ENCODE results near the gene COLEC11.

GRCh38 chr2:3610881-3611505 lies 16.1 kb downstream of the COLEC11 start:
- no peak for TF ChIP-seq NPAS2 (CRISPR knock-in tag; IDR thresholded peaks at IDR 0.05; ENCODE audit: borderline replicate concordance)
- no peak for TF ChIP-seq POLR2AphosphoS2 (conservative IDR thresholded peaks at IDR 0.05; ENCODE audit: low read length)
- TF ChIP-seq ATOH8 (CRISPR knock-in tag; IDR thresholded peaks at IDR 0.05; ENCODE audit: low read depth): no peak
- TF ChIP-seq E2F6 (IDR thresholded peaks at IDR 0.05; ENCODE audit: borderline replicate concordance, low read depth): no peak
- no peak for TF ChIP-seq CBX8 (IDR thresholded peaks at IDR 0.05)
- no peak for TF ChIP-seq CTCF (IDR thresholded peaks at IDR 0.05)
- no peak for TF ChIP-seq POLR2A (IDR thresholded peaks at IDR 0.05; ENCODE audit: low read length)
- no peak for TF ChIP-seq SMC3 (IDR thresholded peaks at IDR 0.05)
- TF ChIP-seq EP300 (IDR thresholded peaks at IDR 0.05): no peak
- no peak for TF ChIP-seq HDAC2 (IDR thresholded peaks at IDR 0.05)
- TF ChIP-seq REST (IDR thresholded peaks at IDR 0.05): no peak
- TF ChIP-seq RFX5 (IDR thresholded peaks at IDR 0.05): no peak
- TF ChIP-seq RAD21 (conservative IDR thresholded peaks at IDR 0.05 in 1 of 2, IDR thresholded peaks at IDR 0.05 in 1 of 2): no peak
